HG03521 (cell line): Measurements from ENCODE around the gene TBL1Y.
"Not testable (repeated sequence)": the region's sequence is repeated elsewhere in the genome, so short reads cannot be mapped to it uniquely, and the experiment has no call there.

Source experiments
- ATAC-seq: cut with Tn5 transposase; IDR thresholded peaks from one replicate; pipeline ENCODE4 v1.9.1; 2021; ENCODE audit warnings: mild to moderate bottlenecking, moderate library complexity; ENCODE audit not compliant: unreplicated experiment

TBL1Y gene

DNA sequence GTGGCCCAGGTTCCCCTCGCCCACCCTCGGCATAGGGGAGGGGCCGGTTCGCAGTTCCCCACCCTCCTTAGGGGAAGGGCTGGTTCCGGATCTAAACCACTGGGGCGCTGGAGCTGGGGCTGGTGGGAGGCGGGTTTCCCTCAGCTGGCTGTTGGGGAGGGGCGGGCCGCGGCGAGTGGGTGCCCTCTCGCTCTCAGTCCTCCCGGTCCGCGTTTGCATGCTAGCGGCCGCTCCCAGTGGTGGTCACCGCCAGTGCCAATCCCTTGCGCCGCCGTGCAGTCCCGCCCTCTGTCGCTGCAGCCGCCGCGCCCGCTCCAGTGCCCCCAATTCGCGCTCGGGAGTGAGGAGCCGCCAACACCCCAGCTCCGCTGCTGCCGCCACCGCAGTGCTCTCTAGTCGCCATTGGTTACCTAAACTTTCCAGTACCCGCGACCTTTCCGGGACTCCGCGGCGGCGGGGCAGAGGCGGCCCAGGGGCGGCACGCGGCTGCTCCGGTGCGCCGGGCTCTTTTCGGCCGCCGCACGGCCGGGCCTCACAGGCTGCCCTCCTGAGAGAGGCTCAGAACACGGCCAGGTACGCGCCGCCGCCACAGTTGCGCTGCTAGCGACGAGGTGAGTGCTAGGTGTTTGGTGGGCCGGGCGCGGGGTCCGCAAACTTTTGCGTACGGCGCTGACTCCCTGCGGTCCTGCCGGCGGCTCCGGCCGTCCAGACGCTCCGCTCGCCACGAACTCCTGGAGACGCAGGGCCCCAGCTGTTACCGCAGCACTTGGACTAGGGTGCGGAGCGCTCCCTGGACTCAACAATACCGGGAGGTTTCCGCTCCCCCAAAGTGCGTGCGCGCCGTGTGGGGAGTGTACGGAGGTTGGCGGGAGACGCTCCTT, at the start of gene TBL1Y:
TSS of gene TBL1Y (plus strand) at position 326 of the 881 bp plus-strand sequence. CDS start 114,388 bp downstream, outside the sequence.
- ATAC-seq: no peak

DNA sequence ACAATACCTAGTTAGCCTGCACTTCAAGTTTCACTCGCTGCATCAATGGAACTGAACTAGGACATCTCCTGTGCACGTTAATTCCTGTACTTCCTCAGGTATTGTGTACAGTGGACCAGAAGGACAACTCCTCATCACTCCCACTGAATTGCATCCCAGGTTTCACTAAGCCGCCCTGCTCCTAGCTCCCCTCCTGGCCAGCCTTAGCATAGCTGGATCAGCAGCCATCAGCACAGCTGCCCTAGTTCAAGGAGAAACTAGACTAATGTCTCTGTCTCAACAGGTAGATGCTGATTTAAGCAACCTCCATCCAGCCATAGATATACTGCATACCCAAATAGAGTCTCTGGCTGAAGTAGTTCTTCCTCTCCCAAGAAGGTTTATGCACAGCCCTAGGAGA, 16.0 kb upstream of the TBL1Y start:
- no peak for ATAC-seq

DNA sequence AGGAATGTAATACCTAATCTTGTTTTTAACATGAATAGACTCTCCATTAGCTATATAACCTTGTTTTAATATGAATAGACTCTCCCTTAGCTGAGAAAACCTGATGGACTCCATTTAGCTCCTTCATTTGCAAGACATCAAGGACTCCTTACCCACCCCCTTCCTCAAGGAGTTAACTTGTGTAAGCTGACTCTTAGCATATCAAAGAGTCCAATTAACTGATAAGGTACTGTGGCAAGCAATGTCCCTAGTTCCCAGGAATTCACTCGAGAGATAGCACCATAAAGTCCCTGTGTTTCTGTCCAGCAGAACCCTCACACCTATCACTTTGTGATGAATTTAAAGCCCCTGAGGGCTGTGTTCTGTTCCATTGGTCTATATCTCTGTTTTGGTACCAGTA, 15.3 kb upstream of the TBL1Y start:
- ATAC-seq: no peak

DNA sequence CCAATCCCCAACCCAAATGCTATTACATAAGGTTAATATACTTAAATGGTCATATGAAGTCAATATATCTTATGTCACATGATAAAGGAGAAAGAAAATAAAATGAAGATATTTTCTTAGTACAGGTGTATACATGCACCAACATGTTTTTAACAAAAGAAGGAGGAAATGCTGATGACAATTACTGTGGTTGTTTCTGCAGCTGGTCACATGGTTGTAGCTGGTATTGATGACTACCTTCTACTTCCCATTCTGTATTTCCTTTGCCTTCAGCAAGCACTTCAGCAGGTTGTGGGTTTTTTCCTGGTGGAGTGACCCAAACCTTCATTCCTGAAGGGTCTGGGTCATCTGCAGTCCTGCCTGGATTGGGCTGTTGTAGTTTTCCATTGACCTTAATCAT, 8.4 kb upstream of the TBL1Y start:
- ATAC-seq: not testable (repeated sequence)

DNA sequence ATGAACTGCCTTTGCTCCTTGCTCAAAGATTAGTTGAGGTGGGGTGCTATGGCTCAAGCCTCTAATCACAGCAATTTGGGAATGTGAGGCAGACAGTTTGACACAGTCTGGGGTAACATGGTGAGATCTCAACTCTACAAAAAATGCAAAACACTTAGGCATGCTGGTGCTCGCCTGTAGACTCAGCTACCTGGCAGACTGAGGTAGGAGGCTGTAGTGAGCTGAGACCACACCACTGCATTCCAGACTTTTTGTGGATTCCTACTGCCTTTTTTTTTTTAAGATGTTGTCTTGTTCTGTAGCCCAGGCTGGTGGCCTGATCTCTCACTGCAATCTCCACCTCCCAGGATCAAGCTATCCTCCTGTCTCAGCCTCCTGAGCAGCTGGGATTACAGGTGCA, 2.9 kb upstream of the TBL1Y start:
- ATAC-seq: no peak

DNA sequence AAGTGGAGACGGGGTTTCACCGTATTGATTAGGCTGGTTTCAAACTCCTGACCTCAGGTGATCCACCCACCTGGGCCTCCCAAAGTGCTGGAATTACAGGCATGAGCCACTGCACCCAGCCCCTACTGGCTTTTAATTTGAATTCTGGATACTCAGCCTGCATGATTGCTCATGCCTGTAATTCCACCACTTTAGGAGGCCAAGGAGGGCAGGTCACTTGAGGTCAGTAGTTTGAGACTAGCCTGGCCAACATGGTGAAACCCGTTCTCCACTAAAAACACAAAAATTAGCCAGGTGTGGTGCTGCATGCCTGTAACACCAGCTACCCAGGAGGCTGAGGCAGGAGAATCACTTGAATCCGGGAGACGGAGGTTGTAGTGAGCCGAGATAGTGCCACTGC, 2.5 kb upstream of the TBL1Y start:
- not testable (repeated sequence) for ATAC-seq

DNA sequence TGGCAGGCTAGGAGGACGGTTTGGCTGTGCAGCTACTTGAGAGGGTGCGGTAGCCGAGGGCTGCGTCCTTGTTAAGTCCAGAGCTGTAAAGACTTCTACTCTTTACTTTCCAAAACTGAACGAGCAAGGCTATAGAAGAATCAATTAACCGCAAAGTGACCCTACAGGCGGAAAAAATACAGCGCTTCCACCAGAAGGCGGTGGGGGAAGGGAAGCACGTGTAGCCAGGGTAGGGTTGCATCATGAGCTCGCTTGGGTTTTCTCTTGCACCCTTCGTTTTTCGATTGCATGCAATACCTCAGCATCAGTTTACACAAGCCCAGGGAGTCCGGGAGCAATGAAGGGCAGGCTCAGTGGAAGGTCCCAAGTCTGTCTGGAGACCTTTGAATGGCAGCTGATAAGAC, 1.4 kb upstream of the TBL1Y start:
- ATAC-seq: no peak

DNA sequence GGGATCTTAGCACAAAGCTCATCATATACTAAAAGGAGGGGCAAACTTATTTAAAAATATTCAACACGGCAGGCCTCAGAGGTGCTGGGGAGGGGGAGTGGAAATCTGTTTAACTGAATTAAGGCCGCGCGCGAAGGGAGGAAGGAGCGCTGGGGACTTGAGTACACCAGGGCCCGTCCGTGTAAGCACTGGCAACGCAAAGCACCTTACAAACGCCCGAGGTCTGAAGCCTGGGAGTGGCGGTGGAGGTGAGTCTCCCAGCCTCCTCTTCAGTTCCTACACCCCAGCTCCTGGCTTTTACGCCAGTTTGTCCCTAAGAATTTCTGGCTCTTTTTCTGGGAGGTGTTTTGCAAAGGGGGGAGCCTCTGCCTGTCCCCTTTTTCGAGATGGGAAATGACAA, 641 bp upstream of the TBL1Y start:
- ATAC-seq: no peak

DNA sequence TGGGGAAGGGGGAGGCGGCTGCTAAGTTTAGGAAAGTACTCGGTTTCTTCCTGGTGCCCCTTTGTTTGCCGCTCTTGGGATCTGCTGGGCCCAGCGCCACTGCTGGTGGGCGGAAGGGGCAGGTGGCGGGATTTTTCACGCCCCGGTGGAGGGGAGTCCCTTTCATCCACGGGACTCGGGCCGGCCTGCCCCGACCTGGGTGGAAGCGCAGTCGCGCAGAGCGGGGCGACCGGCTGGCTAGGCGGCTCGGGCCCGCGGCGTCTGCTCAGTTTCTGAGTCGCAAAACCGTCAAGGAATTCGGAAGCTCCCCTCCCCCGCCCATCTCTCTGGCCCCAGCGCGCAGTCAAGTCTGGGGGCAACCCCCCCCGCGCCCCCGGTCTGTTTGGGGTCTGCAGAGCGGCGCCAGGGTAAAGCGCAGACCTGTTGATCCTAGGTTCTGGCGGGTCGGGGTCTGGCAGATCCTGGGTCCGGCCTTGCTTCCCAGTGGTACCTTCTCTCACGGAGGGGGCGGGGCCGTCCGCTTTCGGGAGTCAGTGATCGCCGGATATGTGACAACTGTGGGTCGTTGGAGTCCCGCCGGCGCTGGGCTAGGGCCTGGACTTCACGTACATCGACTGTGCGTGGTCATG, 870 bp downstream of the TBL1Y start, which contains the start of gene AMELY:
TSS of gene AMELY (minus strand) at position 500 of the 629 bp plus-strand sequence. CDS start 39,144 bp downstream, outside the sequence.
- ATAC-seq: no peak

DNA sequence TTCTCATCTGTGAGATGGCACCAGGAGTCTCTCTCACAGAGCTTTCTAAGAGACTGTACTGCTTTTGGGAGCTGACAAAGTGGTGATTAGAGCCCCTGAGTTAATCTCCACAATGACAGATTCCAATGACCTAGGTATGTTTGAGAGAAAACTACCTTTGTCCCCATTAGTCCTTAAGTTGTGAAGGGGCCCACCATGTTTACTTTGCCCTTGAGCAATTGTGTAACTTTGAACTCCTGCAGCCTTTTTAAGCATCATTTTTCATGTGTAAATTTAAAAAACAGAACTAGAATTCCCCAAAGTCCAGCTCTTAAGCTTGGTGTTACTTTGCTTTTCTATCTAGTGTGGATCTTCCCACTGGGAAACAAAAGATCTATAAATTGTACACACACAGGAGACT, 2.9 kb downstream of the TBL1Y start:
- no peak for ATAC-seq

DNA sequence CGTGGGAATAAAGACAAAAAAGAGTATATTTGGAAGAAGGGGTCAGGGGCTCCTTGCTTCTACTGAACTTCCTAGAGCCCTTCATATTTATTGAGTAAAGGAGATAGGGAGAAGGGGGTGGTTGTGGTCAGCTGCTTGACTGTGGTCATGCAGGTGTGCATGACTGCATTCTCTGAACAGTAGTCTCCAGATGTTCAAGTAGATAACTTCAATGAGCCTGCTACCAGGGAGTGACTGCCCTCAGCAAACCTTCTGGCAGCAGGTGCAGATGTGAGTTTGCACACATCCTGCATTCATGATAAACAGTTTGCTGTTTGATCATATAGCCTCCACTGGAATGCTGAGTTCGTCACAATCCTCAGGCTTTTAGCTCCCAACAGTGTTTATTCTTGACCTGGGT, 10.6 kb downstream of the TBL1Y start:
- no peak for ATAC-seq

DNA sequence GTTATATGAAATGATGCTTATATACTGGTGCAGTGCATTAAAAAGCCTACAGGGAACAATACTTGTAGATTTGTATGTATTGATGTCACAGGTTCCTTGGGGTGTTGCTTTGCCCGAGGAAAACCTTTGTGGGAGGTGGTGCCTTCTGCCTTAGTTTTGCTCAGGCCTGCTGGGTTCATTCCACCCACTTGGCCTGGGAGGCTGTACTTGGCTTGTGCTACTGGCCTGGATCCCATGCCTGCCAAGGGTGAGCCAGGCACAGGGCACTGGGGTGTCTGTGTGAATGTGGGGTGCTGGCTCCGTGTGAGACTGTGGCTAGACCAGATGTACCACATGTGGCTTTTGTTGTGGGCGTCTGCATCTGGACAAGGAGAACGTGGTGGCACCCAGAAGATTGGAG, 17.8 kb downstream of the TBL1Y start:
- no peak for ATAC-seq

DNA sequence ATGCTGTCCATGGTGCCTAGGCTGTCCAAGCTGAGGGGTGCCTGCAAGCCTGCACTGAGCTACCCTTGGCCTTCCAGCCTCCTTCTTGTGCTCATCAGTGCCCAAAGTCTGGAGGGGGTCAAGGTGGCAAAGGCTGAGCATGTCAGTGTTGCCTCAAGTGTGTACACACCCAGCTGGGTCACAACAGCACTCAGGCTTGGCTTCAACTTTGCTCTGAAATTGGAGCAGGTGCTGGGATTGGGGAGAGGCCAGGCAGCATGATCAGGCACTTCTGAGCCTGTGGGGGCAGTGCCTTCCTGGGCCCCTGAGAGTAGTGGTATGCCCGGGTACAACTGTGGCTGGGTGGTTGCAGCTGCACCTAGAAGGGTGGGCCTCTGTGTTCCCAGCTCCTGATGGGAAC, 18.7 kb downstream of the TBL1Y start:
- no peak for ATAC-seq

DNA sequence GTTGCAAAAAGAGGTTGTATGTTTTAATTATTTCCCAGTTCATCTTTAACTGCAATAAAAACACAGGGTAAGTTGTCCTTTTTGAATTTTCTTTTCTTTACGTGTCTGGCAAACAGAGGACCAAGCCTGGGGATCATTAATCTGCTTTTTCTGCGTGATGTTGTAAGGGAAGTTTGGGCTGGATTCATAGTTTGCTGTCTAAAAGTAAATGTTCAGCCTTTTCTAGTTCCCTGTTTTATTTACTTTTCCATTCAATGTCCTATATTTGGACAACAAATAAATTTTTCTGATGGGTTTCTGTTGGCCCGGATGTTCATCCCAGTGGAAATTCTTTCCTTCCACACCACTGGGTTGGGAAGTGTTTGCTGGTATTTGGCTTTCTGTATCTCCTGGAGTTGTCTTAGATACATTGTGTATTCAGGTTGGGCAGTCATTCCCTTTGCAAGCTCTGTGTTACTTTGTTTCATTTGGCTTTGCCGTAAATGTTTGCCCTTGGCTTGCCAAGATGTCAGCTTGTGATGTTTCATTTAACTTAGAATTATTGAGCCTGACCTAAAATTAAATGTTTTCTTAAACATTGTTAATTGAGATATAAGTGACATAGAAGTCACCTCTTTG, 21.4 kb downstream of the TBL1Y start:
- no peak for ATAC-seq

DNA sequence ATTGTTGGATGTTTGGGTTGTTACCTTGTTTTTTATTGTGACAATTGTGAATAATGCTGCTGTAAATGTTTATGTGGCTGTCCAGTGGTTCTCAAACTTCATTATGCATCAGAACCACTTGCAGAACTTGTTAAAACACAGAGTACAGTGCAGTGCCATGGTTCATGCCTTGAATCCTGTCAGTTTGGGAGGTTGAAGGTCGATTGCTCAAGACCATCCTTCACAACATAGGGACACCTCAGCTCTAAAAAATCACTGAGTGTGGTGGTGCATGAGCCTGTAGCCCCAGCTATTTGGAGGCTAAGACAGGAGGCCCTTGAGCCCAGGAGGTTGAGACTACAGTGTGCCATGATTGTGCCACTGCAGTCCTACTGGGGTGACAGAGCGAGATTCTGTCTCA, 25.0 kb downstream of the TBL1Y start:
- ATAC-seq: no peak

DNA sequence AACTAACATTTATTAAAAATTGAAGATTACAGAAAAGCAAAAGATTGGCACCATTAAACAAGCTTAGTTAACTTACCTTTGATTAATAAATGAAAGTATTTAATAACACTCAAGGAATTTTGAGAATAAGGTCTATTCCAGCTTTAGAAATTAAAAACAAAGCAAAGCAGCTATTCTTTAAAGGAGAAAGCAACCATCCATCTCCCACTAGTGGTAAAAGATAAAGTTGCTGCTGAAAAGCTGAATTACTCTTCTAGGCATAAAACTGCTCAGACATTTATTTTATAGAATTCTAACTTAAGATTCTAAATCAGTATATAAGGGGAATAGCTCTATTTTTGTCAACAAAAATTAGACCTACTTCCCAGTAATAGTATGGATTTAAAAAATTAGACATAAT, 37.2 kb downstream of the TBL1Y start:
- ATAC-seq: no peak

DNA sequence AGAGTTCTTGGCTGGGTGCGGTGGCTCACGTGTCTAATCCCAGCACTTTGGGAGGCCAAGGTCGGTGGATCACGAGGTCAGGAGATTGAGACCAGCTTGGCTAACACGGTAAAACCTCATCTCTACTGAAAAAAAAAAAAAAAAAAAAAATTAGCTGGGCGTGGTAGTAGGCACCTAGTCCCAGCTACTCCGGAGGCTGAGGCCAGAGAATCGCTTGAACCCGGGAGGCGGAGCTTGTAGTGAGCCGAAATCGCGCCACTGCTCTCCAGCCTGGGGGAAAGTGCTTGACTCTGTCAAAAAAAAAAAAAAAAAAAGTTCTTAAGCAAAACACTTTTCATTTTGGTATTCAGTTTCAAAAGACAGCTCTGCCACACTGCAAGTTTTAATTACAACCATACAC, 37.9 kb downstream of the TBL1Y start:
- ATAC-seq: no peak

DNA sequence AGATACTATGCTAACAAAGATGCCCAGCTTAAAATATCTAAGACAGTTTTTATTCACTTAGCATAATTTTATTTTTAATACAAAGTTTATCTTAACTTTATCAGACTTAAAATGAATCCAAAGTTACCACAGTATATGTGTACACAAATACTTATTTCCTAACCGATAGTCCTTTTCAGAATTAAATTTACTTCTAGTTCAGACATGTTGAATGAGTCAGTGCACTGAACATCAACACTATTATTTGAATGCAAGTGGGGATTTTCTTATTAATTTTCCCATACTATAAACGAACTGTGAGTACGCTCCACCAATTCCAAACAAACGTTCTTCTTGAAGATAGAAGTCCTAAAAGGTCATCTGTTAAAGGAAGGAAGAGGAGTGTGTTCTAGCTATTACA, 39.5 kb downstream of the TBL1Y start:
- ATAC-seq: no peak

DNA sequence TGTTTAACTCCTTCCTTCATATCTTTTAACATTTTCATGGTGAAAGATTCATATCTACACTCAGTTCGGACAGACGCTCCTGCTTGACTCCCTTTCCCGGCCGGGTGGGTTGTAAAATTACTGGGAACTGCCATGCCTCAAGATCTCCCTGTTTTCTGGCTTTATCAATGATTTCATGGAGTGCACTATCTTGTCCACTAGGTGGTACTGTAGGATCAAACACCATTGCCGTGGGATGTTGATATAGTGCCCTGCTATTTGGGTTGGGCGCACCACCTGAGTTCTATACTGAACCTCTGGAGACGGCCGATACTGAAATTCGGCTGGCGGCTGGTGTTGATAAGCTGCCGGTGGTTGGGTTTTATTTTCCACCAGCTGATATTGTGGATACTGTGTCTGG, 54.2 kb downstream of the TBL1Y start:
- ATAC-seq: no peak

DNA sequence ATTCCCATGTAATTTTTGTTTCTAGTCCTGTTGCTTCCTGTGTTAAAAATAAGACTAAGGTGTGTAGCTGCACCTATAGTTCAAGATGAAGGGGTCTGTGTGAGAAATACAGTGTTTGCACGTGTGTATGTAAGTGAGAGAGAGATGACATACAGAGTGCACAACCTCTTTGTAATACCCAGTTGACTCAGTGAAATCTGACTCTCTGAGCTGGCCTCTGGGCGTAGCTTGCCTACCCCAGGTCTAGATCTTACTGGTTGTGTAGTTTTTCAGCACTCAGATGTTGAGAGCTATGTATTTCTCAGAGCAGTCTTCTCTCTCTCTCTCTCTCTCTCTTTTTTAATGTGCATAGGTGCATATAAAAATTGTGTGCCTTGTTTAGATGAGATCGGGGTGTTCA, 56.0 kb downstream of the TBL1Y start:
- no peak for ATAC-seq

DNA sequence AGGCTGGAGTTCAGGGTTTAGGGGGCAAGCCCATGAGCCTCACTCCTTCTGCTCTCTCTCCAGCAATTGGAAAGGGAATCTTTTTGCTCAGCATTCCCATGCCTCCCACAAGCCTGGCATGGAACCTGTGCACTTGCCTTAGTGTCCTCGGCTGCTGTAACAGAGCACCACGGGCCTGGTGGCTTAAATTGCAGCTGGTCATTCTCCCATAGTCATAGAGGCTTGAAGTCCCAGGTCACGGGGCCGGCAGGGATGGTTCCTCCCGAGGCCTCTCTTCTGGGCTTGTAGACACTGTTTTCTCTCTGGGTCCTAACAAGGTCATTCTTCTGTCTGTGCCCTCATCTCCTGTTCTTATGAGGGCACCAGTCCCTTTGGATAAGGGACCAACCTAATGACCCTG, 57.2 kb downstream of the TBL1Y start:
- ATAC-seq: no peak

DNA sequence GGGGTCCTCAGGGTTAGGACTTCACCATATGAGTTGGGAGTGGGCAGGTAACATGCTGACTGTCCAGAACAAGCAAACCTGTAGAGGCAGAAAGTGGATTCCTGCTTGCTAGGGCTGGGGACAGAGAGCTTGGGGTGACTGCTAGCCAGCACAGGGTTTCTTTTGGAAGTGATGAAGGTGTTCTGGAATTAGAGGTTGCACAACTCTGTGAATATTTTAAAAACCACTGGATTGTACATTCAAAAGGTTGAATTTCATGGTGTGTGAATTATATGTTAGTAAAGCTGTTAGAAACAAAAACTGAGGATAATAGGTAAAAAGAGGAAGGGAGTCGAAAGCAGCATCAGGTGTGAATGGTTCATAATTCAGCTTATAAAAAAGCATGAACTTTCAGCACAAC, 57.7 kb downstream of the TBL1Y start:
- ATAC-seq: no peak
